Natural killer cell treated with Interleukin-12 subunit alpha and Interleukin-12 subunit beta and Interleukin-15 and Interleukin-18, amount 100 ng/mL, for 72 hours (primary cell): ENCODE data around the gene SYNJ1. TPM values are rescaled to one million over a fixed set of nuclear protein-coding genes. Genes with fewer than 3 reads are reported as not detected.
A peak's percentile ranks its signal among the peaks of the same experiment; 100 is the strongest.
"Not testable (repeated sequence)": the region's sequence is repeated elsewhere in the genome, so short reads cannot be mapped to it uniquely, and the experiment has no call there.

Experiments
- ATAC-seq, 2 donors: fragments of 150-1000 bp; cut with Tn5 transposase in 1 of 2; sonication (Bioruptor Pico), chemical (Tn5 transposase) in 1 of 2; 2 replicates each; pipeline ENCODE4 v1.10.0; 2021
- DNase-seq: peaks from one replicate; pipeline ENCODE4 v3.0.0; 2022; ENCODE audit warnings: low spot score
- H3K27ac Mint-ChIP-seq, 2 donors: 1 replicate in 1 of 2; 2 replicates in 1 of 2; pipeline ENCODE4 v1.8.0; 2022; ENCODE audit warnings: mixed read lengths in 2 of 2, mild to moderate bottlenecking in 1 of 2, moderate library complexity in 1 of 2
- H3K27me3 Mint-ChIP-seq, 2 donors: 1 replicate in 1 of 2; 2 replicates in 1 of 2; pipeline ENCODE4 v1.8.0; 2022; ENCODE audit warnings: mixed read lengths in 2 of 2
- H3K36me3 Mint-ChIP-seq: one replicate; pipeline ENCODE4 v1.8.0; 2022; ENCODE audit warnings: mixed read lengths
- H3K4me1 Mint-ChIP-seq, 2 donors: 1 replicate in 1 of 2; 2 replicates in 1 of 2; pipeline ENCODE4 v1.8.0; 2022; ENCODE audit warnings: low read depth in 2 of 2, mixed read lengths in 2 of 2, mild to moderate bottlenecking in 1 of 2
- H3K4me3 Mint-ChIP-seq: one replicate; pipeline ENCODE4 v1.8.0; 2022; ENCODE audit warnings: mixed read lengths
- H3K9me3 Mint-ChIP-seq: 2 replicates; pipeline ENCODE4 v1.8.0; 2022; ENCODE audit warnings: mixed read lengths
- total RNA-seq, 2 donors: library from RNA; stranded (reverse); gene quantifications; one replicate each; pipeline ENCODE4 v1.2.3, GENCODE V29; 2022

SYNJ1 gene
- total RNA-seq, 2 donors from 2014 or later = 15.4 to 17.4 TPM

- H3K4me1 Mint-ChIP-seq = peaks cover 3 to 6% of the 10 kb centered on the region in 2 donors
- H3K27ac Mint-ChIP-seq = peak overlapping the region; percentile 89 to 94
- no peak for DNase-seq
- peaks cover 5% of the 10 kb centered on the region for H3K36me3 Mint-ChIP-seq
- peak overlapping the region; percentile 94 for H3K4me3 Mint-ChIP-seq
- no peaks in the 10 kb centered on the region for H3K9me3 Mint-ChIP-seq
- ATAC-seq = peak in 1 of 2 donors; percentile 0
- H3K27me3 Mint-ChIP-seq = peaks cover 3 to 5% of the 10 kb centered on the region in 2 donors
Measured at GRCh38 chr21:32611471-32611997, 116.3 kb downstream of the SYNJ1 start.

- ATAC-seq, H3K36me3 Mint-ChIP-seq, H3K27ac Mint-ChIP-seq, H3K9me3 Mint-ChIP-seq, H3K27me3 Mint-ChIP-seq, H3K4me3 Mint-ChIP-seq, DNase-seq, H3K4me1 Mint-ChIP-seq: not testable (repeated sequence)
Measured at GRCh38 chr21:32610940-32611339, 116.9 kb downstream of the SYNJ1 start.

- no peak overlapping the region for H3K4me3 Mint-ChIP-seq
- peaks cover 18% of the 10 kb centered on the region for H3K36me3 Mint-ChIP-seq
- H3K4me1 Mint-ChIP-seq = peaks cover 3 to 6% of the 10 kb centered on the region in 2 donors
- DNase-seq = no peak
- no peak for ATAC-seq
- H3K27ac Mint-ChIP-seq = no peak overlapping the region
- no peaks in the 10 kb centered on the region for H3K27me3 Mint-ChIP-seq
- H3K9me3 Mint-ChIP-seq = no peaks in the 10 kb centered on the region
Measured at GRCh38 chr21:32608851-32609250, 119.0 kb downstream of the SYNJ1 start.

DNA sequence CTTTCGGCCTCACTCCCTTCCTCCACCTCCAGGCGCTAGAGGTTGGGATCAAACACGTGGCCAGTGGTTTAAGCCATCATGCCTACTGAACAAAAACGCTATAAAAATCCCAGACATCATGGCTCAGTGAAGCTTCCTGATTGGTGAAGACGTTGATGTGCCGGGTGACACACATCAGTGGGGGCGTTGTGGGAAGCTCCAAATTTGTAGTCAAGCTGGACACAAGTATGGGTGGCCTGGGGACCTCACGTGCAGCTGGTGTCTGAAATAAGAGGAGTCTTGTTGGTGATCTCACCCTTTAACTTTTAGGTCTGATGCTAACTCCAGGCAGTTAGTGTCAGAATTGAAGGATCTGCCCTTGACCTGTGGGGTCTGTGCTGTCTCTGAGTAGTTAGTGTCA is 122.3 kb downstream of the SYNJ1 start:
- DNase-seq (no peak), ATAC-seq (no peak)
- Mint-ChIP-seq H3K36me3 (peaks cover 23% of the 10 kb centered on the region), H3K27me3 (no peaks in the 10 kb centered on the region), H3K9me3 (no peaks in the 10 kb centered on the region), H3K4me3 (no peak overlapping the region), H3K27ac (no peak overlapping the region), H3K4me1 (peaks cover 0 to 3% of the 10 kb centered on the region in 2 donors)

DNA sequence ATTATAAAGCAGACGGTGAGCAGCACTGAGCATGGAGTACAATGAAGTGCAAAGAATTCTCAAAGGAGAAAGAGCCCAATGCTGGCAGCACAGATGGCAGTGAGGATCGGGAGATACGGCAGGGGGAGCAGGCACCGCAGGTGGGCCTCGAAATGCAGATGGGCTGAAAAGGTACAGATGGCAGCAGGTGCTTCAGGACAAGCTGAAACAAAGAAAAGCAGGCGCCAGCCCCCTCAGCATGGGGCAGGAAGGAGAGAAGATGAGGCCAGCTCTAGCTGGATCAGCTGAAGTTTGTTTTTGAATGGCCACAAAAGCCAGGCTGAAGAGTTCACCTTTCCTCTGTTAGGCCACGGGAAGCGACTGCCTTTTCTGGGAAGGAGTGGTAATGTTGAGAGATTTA is 123.3 kb downstream of the SYNJ1 start:
- peaks cover 19% of the 10 kb centered on the region for H3K36me3 Mint-ChIP-seq
- H3K4me1 Mint-ChIP-seq = peaks cover 0 to 4% of the 10 kb centered on the region in 2 donors
- no peak overlapping the region for H3K4me3 Mint-ChIP-seq
- H3K27ac Mint-ChIP-seq = no peak overlapping the region
- no peaks in the 10 kb centered on the region for H3K27me3 Mint-ChIP-seq
- no peaks in the 10 kb centered on the region for H3K9me3 Mint-ChIP-seq
- no peak for DNase-seq
- no peak for ATAC-seq

GRCh38 chr21:32603131-32603530 is 124.7 kb downstream of the SYNJ1 start:
- Mint-ChIP-seq H3K4me3 (no peak overlapping the region), H3K36me3 (peaks cover 19% of the 10 kb centered on the region)

DNA sequence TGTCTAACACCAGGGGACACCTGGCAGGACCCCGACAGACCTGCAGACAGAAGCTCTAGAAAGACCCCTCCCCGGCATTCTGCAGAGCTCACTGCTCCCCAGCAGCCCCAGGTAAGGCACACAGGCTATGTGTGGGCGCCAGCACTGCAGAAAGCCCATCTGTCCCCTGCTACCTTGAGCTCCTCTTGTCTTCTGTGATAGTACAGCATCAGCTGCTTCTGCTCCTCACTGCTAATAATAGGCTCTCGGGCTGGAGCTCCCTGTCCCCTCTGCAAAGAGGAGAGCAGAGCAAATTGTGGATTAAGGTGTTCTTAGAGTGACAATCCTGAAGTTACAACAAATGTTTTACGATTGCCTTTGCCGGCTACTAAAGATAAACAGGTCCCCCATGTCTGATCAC is 125.7 kb downstream of the SYNJ1 start:
- H3K36me3 Mint-ChIP-seq = peaks cover 19% of the 10 kb centered on the region
- no peak overlapping the region for H3K4me3 Mint-ChIP-seq
- no peak for DNase-seq
- H3K27me3 Mint-ChIP-seq = no peaks in the 10 kb centered on the region
- no peak for ATAC-seq
- H3K4me1 Mint-ChIP-seq = peaks cover 2 to 7% of the 10 kb centered on the region in 2 donors
- no peaks in the 10 kb centered on the region for H3K9me3 Mint-ChIP-seq
- H3K27ac Mint-ChIP-seq = no peak overlapping the region

More at GRCh38 chr21:32603131-32603530, 124.7 kb downstream of the SYNJ1 start:
- no peak for ATAC-seq
- Mint-ChIP-seq H3K27ac (no peak overlapping the region), H3K9me3 (no peaks in the 10 kb centered on the region), H3K27me3 (no peaks in the 10 kb centered on the region), H3K4me1 (peaks cover 0 to 7% of the 10 kb centered on the region in 2 donors)
- DNase-seq = no peak

DNA sequence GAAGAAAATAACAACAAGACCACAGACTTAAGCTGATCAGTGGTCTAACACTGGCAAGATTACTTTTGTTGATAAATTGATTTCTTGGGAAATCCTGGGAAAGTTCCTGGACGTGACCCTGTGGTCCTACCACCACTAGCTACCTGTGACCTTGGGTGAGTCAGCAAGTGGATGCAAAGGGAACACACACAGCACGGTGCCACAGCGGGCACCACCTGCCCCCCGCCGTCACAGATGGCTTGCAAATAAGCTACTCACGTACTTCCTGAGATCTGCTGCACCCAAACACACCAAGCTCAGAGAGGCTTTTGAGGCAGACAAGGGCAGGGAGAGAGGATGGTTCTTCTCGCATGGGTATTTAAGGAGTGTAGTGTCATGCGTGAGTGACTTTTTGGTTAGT is 128.3 kb downstream of the SYNJ1 start:
- ATAC-seq (no peak), DNase-seq (no peak)
- H3K27me3 Mint-ChIP-seq = no peaks in the 10 kb centered on the region
- peaks cover 9% of the 10 kb centered on the region for H3K36me3 Mint-ChIP-seq
- H3K27ac Mint-ChIP-seq = no peak overlapping the region
- H3K4me3 Mint-ChIP-seq = no peak overlapping the region
- peaks cover 5 to 10% of the 10 kb centered on the region in 2 donors for H3K4me1 Mint-ChIP-seq
- H3K9me3 Mint-ChIP-seq = no peaks in the 10 kb centered on the region

DNA sequence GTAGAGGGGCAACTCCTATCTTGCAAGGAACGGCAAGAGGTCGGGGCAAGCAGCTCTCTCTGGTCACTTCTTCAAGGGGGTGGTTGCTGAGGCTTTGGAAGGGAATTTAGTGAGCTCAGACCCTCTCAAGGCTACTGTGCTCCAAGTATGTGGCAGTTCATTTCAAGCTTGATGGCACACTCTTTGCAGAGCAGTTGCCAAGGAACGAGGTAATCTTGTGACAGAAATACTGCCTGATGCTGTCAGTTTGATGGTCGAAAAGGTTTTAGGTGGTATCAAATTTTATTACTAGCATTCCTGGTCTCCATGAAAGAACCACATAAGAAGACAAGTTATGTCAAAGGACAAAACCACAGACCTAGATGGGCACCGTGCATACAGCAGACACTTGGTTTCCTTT is 128.7 kb downstream of the SYNJ1 start:
- DNase-seq (no peak), ATAC-seq (no peak)
- Mint-ChIP-seq H3K4me3 (no peak overlapping the region), H3K36me3 (peaks cover 5% of the 10 kb centered on the region), H3K4me1 (peaks cover 5 to 10% of the 10 kb centered on the region in 2 donors), H3K27ac (no peak overlapping the region), H3K9me3 (no peaks in the 10 kb centered on the region), H3K27me3 (no peaks in the 10 kb centered on the region)

DNA sequence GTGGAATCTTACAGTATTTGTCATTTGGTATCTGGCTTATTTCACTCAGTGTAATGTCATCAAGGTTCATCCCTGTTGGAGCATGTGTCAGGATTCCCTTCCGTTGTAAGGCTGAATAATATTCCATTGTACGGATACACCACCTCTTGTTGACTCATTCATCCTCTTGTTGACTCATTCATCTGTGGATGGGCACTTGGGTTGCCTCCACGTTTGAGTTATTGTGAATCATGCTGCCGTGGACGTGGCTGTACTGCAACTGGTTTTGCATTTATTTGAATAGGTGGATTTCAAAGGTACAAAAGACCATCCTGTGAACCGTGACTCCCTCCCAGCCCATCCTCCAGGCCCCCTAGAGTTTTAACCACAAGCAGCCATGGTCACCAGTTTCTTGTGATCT is 130.6 kb downstream of the SYNJ1 start:
- H3K9me3 Mint-ChIP-seq = no peaks in the 10 kb centered on the region
- DNase-seq (no peak), ATAC-seq (no peak)

GRCh38 chr21:32595431-32595830 is 132.4 kb downstream of the SYNJ1 start:
- H3K4me1 Mint-ChIP-seq = peaks cover 5 to 10% of the 10 kb centered on the region in 2 donors
- H3K36me3 Mint-ChIP-seq = no peaks in the 10 kb centered on the region
- no peaks in the 10 kb centered on the region for H3K27me3 Mint-ChIP-seq
- H3K27ac Mint-ChIP-seq = no peak overlapping the region
- H3K4me3 Mint-ChIP-seq = no peak overlapping the region
- DNase-seq (no peak), ATAC-seq (no peak)
- no peaks in the 10 kb centered on the region for H3K9me3 Mint-ChIP-seq

More for the DNA sequence above, 130.6 kb downstream of the SYNJ1 start:
- Mint-ChIP-seq H3K27ac (no peak overlapping the region), H3K4me1 (peaks cover 5 to 10% of the 10 kb centered on the region in 2 donors), H3K4me3 (no peak overlapping the region), H3K27me3 (no peaks in the 10 kb centered on the region), H3K36me3 (no peaks in the 10 kb centered on the region)

DNA sequence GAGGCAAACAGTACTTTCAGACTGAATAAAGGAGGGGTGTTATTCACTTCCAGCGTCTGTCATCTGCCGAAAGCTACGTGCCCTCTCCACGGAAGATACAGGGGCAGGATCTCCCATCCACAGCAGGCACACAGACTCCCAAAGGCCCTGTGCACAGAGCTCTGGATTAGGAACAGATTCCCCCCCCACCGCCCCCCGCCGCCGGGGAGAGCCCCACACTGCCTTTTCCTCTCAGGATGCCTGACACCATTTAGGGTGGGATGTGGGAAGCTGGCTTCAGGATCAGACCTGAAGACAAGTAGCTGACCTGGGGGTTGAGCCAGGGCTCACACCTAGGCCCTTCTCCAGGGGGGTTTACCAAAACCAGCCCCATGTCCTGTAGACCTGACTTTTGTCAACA is 134.1 kb downstream of the SYNJ1 start:
- Mint-ChIP-seq H3K27ac (no peak overlapping the region), H3K9me3 (no peaks in the 10 kb centered on the region), H3K27me3 (no peaks in the 10 kb centered on the region), H3K4me3 (no peak overlapping the region), H3K36me3 (no peaks in the 10 kb centered on the region), H3K4me1 (peaks cover 3 to 5% of the 10 kb centered on the region in 2 donors)
- ATAC-seq (no peak), DNase-seq (no peak)

DNA sequence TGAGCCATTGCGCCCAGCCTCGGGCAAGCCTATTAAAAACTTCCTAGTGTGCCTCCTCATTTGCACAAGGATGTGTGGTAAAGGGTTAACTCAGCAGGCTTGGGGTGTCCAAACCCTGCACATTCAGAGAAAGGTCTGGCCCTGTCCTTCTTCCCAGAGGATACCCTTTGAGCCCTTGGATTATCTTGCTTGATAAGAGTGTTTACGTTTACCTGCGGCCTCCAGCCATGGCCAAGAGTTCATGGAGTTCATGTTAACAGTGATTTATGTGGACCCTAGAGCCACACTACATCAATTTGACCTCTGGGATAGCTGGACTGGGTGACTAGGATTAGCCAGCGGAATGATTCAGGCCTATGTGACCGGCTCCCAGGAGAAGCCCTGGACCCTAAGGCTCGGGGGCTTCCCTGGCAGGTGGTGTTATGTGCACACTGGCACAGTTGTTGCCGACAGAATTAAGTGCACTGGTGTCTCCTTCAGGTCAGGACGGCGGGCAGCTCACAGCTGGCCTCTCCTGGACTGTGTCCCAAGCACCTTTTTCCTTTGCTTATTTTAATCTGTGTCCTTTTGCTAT is 134.8 kb downstream of the SYNJ1 start:
- Mint-ChIP-seq H3K4me1 (peaks cover 3 to 5% of the 10 kb centered on the region in 2 donors), H3K27ac (no peak overlapping the region), H3K36me3 (no peaks in the 10 kb centered on the region), H3K4me3 (no peak overlapping the region), H3K27me3 (no peaks in the 10 kb centered on the region), H3K9me3 (no peaks in the 10 kb centered on the region)
- no peak for DNase-seq
- peak in 1 of 2 donors; percentile 15 for ATAC-seq

DNA sequence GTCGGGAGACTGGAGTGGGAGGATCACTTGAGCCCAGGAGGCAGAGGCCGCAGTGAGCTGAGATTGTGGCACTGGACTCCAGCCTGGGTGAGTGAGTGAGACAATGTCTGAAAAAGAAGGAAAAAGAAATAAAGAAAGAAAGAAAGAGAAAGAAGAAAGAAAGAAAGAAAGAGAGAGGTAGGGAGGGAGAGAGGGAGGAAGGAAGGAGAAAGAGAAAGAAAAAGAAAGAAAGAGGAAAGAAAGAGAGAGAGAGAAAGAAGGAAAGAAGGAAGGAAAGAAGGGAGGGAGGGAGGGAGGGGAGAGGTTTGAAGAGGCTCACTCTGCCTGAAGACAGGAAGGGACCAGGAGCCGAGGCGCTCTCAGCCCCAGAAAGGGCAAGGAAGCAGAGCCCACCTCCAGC is 137.7 kb downstream of the SYNJ1 start:
- ATAC-seq = no peak
- no peak for DNase-seq
- H3K4me3 Mint-ChIP-seq = no peak overlapping the region
- no peak overlapping the region for H3K27ac Mint-ChIP-seq
- no peaks in the 10 kb centered on the region for H3K27me3 Mint-ChIP-seq
- H3K4me1 Mint-ChIP-seq = no peaks in the 10 kb centered on the region
- no peaks in the 10 kb centered on the region for H3K36me3 Mint-ChIP-seq
- H3K9me3 Mint-ChIP-seq = no peaks in the 10 kb centered on the region

DNA sequence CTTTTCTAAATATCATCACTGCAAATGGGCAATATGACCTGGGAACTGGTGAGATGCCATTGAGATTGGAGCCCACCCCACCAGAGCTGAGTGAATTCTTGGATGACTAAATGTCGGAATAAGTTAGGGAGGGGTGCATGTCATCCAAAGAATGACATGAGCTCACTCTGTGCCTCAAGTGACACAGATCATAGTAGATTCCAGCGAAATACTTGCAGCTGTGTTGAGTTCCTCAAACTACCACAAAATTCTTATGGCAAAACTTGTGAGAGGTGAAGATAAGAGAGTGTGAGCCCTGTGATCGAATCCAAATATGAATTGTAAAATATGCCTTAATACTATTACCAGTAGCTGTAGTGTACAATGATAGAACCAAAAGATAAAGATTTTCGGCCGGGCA is 140.2 kb downstream of the SYNJ1 start:
- DNase-seq (no peak), ATAC-seq (no peak)
- Mint-ChIP-seq H3K4me1 (no peaks in the 10 kb centered on the region), H3K36me3 (no peaks in the 10 kb centered on the region), H3K27me3 (no peaks in the 10 kb centered on the region), H3K4me3 (no peak overlapping the region), H3K9me3 (no peaks in the 10 kb centered on the region), H3K27ac (no peak overlapping the region)
